COLO829 (cell line): ENCODE measurements around the gene CLCN6.

Experiments used
- DNase-seq: peaks from one replicate; pipeline ENCODE4 v3.0.0; 2012; ENCODE audit warnings: low spot score

CLCN6 gene

GRCh38 chr1:11805422-11806306 is at the start of gene CLCN6, which contains the start of gene MTHFR:
Gene CLCN6, plus strand, starts transcription at chr1:11806191. Its CDS starts 72 bp downstream, at chr1:11806263.
Gene MTHFR, minus strand, starts transcription at chr1:11805964. Its CDS starts 2,848 bp downstream, at chr1:11803116.
- DNase-seq: peak; percentile 100

DNA sequence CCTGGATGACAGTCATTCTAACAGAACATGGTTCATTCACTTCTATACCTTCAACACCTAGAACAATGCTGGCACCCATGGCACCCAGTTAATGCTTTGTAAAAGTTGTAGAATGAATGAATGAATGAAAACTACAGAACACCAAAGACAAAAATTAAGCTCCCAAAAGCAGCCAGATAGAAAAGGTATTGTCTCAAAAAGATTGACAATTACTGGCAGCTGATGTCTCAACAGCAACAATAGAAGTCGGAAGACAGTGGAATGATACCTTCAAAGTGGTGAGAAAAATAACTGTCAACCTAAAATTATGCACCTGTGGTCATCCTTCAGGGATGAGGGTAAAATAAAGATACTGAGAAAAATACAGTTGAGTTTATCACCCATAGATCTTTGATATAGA is 48.9 kb upstream of the CLCN6 start:
- DNase-seq: no peak

DNA sequence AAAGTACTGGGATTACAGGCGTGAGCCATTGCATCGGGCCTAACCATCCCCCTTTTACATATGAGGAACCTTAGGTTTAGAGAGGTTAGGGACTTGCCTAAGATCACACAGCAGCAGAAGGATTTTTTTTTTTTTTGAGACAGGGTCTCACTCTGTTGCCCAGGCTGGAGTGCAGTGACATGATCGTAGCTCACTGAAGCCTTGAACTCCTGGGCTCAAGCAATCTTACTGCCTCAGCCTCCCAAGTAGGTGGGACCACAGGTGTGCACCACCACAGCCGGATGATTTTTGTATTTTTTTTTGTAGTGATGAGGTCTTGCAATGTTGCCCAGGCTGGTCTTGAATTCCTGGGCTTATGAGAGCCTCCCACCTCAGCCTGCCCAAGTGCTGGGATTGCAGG is 46.2 kb upstream of the CLCN6 start:
- no peak for DNase-seq

- no peak for DNase-seq
Measured at GRCh38 chr1:11761285-11761684, 44.7 kb upstream of the CLCN6 start.

DNA sequence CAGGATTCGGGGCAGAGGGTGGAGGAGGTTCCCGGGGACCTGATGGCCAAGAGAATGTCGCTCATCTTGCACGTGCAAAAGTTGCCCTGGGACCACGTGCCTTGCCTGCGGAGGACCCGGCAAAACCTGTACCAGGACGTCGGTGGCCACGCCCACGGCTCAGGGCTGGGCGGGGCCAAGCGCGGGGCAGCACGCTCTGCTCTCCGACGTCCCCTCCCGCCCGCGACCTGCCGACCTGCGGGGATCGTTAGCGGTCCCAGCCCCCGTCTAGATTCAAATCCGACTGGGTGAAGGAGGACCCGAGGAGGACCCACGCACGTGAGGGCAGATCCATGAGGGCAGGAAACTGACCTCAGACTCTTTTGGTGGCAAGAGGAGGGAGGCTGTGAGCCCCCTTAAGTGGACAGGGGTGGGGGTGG is 44.0 kb upstream of the CLCN6 start, which contains the start of gene C1orf167:
TSS of gene C1orf167 (plus strand) at position 206 of the 419 bp plus-strand sequence. CDS start 2,208 bp downstream, outside the sequence.
- DNase-seq: no peak

GRCh38 chr1:11764115-11764514 is 41.9 kb upstream of the CLCN6 start:
- DNase-seq: no peak

- DNase-seq: no peak
Measured at GRCh38 chr1:11764519-11764918, 41.5 kb upstream of the CLCN6 start.

DNA sequence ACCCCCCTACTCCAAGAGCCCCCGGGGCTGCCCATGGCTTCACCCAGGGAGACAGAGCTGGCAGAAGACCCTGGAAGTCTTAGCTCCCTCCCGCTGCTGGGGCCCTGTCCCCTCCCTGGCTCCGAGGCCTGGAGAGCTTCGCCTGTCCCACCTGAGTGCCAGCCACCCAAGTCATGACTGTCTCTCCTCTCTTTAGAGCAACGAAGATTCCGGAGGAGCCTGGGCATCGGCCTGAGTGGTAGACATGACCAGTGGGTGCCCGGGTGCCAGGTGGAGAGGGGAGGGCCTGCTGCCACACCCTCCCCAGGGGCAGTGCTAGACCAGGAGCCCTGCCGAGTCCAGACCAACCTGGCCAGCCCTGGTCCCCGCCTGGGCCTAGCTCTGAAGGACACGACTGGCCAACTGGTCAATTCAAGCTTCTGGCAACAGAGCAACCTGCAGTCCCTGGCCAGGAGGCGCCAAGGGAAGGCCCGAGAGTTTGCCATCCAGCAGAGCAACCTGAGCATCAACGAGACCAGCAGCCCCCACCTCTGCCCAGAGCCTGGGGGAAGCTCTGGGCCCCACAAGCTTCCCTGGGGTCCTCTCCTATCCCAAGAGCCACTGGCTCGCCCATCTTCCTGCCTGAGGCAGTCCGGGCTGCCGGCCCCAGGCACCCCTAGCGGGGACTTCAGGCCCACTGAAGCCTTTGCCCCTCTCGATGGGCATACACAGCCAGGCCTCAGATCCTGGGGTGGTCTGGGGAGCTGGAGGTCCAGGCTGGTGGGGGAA is 40.1 kb upstream of the CLCN6 start:
- no peak for DNase-seq

- DNase-seq: no peak
Measured at GRCh38 chr1:11766429-11766776, 39.6 kb upstream of the CLCN6 start.

DNA sequence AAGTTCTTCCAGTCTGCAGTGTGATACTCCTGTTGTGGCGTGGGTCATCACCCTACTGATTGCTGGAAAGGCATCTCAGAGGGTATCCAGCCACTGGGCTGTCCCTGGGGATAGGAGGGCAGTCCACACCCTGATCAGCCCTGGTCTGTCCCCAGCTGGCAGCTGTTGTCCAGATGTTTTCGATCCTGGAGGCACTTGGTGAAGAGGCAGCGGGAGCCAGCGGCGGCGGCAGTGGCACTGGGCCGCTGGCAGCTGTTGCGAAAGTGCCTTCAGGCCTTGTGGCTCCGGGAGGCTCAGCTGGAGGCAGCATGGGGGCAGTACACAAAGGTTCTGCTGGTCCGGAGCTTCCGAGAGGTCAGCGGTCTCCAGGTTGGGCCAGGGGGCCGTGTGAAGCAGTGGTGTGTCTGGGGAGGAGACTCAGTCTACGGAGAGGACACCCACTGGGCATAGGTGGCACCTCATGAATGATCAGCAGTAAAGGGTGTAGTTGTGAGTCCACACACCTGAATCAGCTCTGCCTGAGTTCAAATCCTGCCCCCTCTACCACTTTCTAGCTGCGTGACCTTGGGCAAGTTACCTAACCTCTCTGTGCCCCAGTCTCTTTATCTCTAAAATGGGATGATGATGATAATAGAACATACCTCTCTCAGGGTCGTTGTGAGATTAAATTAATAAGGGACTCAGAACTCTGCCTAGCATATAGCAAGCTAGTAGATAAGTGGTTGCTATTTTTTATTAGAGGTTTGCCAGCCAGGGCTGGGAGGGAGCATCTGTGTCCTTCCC is 37.9 kb upstream of the CLCN6 start:
- DNase-seq: no peak

- no peak for DNase-seq
Measured at GRCh38 chr1:11768821-11769220, 37.2 kb upstream of the CLCN6 start.

DNA sequence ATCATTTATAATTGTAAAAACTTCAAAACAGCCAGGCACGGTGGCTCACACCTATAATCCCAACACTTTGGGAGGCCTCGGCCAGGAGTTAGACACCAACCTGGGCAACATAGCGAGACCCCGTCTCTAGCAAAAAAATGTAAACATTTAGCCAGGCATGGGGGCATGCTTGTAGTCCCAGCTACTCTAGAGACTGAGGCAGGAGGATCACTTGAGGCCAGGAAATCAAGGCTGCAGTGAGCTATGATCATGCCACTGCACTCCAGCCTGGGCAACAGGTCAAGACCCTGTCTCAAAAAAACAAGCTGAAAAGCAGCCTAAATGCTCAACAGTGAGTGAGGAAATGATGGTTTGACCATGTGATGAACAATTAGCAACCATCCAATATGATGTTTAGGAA is 36.7 kb upstream of the CLCN6 start:
- no peak for DNase-seq

- no peak for DNase-seq
Measured at GRCh38 chr1:11770011-11770410, 36.0 kb upstream of the CLCN6 start.

DNA sequence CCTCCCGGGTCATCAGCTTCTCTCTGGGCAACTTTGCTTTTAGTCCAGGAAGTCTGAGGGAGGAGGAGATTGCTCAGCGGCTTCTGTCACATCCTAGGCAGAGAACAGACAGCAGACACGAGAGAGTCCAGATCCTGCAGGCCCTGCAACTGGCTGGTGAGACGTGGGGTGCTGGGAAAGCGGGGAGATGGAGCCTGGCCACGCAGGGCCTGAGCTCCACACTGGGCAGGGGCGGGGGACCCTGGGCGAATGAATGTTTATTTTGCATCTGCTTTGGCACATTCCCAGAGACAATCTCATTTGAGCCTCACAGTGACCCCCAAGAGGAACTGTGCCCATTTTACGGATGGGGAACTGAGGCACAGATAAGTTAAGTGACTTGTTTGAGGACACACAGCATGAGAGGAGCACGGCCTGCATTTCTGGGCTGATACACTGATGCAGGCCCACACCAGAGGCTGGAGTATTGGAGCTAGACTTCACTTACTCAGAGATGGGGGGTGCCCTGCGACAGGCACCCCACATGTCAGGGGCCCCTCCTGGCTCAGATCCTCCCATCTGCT is 34.4 kb upstream of the CLCN6 start:
- no peak for DNase-seq

GRCh38 chr1:11772458-11772857 is 33.5 kb upstream of the CLCN6 start:
- no peak for DNase-seq

DNA sequence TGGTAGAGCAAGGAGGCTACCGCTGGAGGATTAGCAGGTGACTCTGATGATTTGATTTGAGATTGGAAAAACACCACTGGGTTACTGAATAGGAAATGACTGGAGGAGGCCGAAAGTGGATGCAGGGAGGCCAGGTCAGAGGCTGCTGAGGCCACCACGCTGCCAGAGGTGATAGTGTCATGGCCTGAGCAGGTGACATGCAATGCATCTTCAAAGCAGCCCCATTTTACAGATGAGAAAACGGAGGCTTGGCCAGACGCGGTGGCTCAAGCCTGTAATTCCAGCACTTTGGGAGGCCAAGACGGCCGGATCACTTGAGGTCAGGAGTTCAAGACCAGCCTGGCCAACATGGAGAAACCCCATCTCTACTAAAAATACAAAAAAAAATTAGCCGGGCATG is 31.2 kb upstream of the CLCN6 start:
- DNase-seq: no peak

GRCh38 chr1:11777658-11778322 is 28.2 kb upstream of the CLCN6 start:
- DNase-seq: no peak

DNA sequence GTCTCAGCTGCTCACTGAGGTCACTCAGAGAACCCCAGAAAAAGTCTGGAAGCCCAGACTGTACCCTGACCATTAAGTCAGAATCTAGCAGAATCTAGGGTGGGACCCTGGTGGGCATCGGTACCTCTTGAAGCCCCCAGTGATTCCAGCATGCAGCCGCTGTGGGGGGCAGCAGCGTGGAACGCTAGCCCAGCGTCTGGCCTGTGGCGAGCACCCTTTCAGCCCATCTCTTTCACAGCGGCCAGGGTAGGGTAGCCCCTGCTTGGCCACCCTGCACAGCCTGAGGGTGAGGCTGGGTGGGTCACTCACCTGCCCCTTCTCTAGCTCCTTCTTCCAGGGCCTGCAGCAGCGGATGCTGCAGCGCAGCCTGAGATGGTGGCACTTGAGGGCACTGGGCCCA is 27.7 kb upstream of the CLCN6 start:
- no peak for DNase-seq

DNA sequence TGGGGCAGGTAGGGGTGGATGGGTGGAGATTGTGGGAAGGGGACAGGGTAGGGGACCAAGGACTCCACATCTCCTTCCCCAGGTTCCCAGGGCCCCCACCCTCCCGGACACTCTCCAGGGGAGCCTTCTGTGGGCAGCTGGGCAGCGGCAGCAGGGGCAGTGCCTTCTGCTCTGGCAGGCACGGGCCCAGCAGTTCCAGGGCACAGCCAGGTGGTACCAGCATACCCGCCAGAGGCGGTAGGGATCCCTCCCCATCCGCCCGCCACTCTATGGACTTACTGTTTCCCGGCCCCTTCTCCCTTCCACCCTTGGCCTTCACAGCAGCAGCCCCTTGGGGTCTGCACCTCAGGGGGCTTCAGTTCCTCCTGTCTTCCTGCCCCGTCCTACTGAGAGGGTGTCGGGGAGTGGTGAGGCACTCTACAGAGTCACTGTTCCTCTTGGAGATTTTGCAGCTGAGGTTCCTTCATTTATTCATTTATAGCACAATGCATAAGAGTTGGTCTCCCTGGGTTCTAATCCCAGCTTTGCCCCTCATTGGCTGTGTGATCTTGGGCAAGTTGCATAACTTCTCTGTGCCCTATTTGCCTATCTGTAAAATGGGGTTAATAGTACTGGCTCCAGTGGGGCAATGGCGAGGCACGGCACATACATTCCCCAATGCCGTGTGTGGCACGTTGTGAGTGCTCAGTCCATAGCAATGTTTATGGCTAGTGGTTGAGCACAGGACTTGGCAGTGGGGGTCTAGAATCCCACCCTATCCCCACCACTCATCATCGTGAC is 27.0 kb upstream of the CLCN6 start:
- no peak for DNase-seq

- no peak for DNase-seq
Measured at GRCh38 chr1:11779715-11780379, 26.1 kb upstream of the CLCN6 start.
